ENCODE data around the gene DIAPH2.

DNA sequence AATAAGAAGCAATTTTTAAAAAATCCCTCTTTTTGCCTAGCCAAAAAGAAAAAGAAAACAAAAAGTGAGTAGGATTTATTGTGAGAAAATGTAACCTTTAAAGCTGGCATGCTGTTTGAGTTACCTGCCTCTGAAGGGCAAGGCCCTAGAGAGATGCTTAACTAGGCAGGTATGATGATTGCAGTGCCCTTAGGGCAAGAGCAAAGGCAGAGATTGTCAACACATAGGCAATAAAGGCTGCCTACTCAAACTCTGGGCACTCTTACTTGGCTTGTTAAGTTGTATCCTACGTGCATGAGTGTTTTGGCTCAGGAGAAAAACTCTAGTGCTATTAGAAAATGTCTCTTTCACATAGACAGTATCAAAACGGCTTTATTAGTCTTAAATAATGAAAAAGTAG is 505.0 kb downstream of the DIAPH2 start:
- no peak for TF ChIP-seq ESRRA (CRISPR knock-in tag; IDR thresholded peaks at IDR 0.05; ENCODE audit: borderline replicate concordance)
- TF ChIP-seq, protein P1, sequence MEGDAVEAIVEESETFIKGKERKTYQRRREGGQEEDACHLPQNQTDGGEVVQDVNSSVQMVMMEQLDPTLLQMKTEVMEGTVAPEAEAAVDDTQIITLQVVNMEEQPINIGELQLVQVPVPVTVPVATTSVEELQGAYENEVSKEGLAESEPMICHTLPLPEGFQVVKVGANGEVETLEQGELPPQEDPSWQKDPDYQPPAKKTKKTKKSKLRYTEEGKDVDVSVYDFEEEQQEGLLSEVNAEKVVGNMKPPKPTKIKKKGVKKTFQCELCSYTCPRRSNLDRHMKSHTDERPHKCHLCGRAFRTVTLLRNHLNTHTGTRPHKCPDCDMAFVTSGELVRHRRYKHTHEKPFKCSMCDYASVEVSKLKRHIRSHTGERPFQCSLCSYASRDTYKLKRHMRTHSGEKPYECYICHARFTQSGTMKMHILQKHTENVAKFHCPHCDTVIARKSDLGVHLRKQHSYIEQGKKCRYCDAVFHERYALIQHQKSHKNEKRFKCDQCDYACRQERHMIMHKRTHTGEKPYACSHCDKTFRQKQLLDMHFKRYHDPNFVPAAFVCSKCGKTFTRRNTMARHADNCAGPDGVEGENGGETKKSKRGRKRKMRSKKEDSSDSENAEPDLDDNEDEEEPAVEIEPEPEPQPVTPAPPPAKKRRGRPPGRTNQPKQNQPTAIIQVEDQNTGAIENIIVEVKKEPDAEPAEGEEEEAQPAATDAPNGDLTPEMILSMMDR (IDR thresholded peaks at IDR 0.05) = no peak
- TF ChIP-seq, protein P2, sequence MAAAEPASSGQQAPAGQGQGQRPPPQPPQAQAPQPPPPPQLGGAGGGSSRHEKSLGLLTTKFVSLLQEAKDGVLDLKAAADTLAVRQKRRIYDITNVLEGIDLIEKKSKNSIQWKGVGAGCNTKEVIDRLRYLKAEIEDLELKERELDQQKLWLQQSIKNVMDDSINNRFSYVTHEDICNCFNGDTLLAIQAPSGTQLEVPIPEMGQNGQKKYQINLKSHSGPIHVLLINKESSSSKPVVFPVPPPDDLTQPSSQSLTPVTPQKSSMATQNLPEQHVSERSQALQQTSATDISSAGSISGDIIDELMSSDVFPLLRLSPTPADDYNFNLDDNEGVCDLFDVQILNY (CRISPR knock-in tag; IDR thresholded peaks at IDR 0.05) = no peak
- TF ChIP-seq, protein P3, sequence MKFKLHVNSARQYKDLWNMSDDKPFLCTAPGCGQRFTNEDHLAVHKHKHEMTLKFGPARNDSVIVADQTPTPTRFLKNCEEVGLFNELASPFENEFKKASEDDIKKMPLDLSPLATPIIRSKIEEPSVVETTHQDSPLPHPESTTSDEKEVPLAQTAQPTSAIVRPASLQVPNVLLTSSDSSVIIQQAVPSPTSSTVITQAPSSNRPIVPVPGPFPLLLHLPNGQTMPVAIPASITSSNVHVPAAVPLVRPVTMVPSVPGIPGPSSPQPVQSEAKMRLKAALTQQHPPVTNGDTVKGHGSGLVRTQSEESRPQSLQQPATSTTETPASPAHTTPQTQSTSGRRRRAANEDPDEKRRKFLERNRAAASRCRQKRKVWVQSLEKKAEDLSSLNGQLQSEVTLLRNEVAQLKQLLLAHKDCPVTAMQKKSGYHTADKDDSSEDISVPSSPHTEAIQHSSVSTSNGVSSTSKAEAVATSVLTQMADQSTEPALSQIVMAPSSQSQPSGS (CRISPR knock-in tag; IDR thresholded peaks at IDR 0.05; ENCODE audit: borderline replicate concordance, low read depth) = no peak
- TF ChIP-seq ZNF121 (CRISPR knock-in tag; IDR thresholded peaks at IDR 0.05) = no peak
- TF ChIP-seq, protein P4, sequence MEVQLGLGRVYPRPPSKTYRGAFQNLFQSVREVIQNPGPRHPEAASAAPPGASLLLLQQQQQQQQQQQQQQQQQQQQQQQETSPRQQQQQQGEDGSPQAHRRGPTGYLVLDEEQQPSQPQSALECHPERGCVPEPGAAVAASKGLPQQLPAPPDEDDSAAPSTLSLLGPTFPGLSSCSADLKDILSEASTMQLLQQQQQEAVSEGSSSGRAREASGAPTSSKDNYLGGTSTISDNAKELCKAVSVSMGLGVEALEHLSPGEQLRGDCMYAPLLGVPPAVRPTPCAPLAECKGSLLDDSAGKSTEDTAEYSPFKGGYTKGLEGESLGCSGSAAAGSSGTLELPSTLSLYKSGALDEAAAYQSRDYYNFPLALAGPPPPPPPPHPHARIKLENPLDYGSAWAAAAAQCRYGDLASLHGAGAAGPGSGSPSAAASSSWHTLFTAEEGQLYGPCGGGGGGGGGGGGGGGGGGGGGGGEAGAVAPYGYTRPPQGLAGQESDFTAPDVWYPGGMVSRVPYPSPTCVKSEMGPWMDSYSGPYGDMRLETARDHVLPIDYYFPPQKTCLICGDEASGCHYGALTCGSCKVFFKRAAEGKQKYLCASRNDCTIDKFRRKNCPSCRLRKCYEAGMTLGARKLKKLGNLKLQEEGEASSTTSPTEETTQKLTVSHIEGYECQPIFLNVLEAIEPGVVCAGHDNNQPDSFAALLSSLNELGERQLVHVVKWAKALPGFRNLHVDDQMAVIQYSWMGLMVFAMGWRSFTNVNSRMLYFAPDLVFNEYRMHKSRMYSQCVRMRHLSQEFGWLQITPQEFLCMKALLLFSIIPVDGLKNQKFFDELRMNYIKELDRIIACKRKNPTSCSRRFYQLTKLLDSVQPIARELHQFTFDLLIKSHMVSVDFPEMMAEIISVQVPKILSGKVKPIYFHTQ (CRISPR knock-in tag; IDR thresholded peaks at IDR 0.05) = no peak
- TF ChIP-seq, protein P5, sequence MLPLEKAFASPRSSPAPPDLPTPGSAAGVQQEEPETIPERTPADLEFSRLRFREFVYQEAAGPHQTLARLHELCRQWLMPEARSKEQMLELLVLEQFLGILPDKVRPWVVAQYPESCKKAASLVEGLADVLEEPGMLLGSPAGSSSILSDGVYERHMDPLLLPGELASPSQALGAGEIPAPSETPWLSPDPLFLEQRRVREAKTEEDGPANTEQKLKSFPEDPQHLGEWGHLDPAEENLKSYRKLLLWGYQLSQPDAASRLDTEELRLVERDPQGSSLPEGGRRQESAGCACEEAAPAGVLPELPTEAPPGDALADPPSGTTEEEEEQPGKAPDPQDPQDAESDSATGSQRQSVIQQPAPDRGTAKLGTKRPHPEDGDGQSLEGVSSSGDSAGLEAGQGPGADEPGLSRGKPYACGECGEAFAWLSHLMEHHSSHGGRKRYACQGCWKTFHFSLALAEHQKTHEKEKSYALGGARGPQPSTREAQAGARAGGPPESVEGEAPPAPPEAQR (CRISPR knock-in tag; IDR thresholded peaks at IDR 0.05) = no peak
- TF ChIP-seq, protein P6, sequence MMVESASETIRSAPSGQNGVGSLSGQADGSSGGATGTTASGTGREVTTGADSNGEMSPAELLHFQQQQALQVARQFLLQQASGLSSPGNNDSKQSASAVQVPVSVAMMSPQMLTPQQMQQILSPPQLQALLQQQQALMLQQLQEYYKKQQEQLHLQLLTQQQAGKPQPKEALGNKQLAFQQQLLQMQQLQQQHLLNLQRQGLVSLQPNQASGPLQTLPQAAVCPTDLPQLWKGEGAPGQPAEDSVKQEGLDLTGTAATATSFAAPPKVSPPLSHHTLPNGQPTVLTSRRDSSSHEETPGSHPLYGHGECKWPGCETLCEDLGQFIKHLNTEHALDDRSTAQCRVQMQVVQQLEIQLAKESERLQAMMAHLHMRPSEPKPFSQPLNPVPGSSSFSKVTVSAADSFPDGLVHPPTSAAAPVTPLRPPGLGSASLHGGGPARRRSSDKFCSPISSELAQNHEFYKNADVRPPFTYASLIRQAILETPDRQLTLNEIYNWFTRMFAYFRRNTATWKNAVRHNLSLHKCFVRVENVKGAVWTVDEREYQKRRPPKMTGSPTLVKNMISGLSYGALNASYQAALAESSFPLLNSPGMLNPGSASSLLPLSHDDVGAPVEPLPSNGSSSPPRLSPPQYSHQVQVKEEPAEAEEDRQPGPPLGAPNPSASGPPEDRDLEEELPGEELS (CRISPR knock-in tag; IDR thresholded peaks at IDR 0.05) = no peak
- TF ChIP-seq, protein P7, sequence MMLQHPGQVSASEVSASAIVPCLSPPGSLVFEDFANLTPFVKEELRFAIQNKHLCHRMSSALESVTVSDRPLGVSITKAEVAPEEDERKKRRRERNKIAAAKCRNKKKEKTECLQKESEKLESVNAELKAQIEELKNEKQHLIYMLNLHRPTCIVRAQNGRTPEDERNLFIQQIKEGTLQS (CRISPR knock-in tag; conservative IDR thresholded peaks at IDR 0.05) = no peak
- no peak for TF ChIP-seq CBFB (CRISPR knock-in tag; IDR thresholded peaks at IDR 0.05; ENCODE audit: low read depth)
